CD4-positive, alpha-beta T cell treated with Interleukin-15 for 1 hour (primary cell): ENCODE data around the gene DNMBP.
"Not testable (repeated sequence)": the region's sequence is repeated elsewhere in the genome, so short reads cannot be mapped to it uniquely, and the experiment has no call there.

Experiments
- DNase-seq: peaks from one replicate; pipeline ENCODE4 v3.0.0-alpha.2; 2020

Gene DNMBP

GRCh38 chr10:99853655-99854054, 156.1 kb downstream of the DNMBP start:
- no peak for DNase-seq

GRCh38 chr10:99852481-99853213, 157.1 kb downstream of the DNMBP start:
- no peak for DNase-seq

GRCh38 chr10:99851825-99852224, 157.9 kb downstream of the DNMBP start:
- DNase-seq = no peak

GRCh38 chr10:99850767-99851340, 158.9 kb downstream of the DNMBP start:
- DNase-seq = no peak

- DNase-seq = no peak
These were observed 159.6 kb downstream of the DNMBP start for GRCh38 chr10:99850021-99850766.

- no peak for DNase-seq
These were observed 160.2 kb downstream of the DNMBP start for GRCh38 chr10:99849536-99849935.

- DNase-seq = no peak
These were observed 160.7 kb downstream of the DNMBP start for GRCh38 chr10:99849057-99849456.

GRCh38 chr10:99845837-99846382, 163.8 kb downstream of the DNMBP start:
- peak; percentile 69 for DNase-seq

- no peak for DNase-seq
These were observed 165.3 kb downstream of the DNMBP start for GRCh38 chr10:99844433-99844955.

- no peak for DNase-seq
These were observed 166.4 kb downstream of the DNMBP start for GRCh38 chr10:99843310-99843709.

GRCh38 chr10:99841746-99842145, 168.0 kb downstream of the DNMBP start:
- no peak for DNase-seq

- DNase-seq = not testable (repeated sequence)
These were observed 168.9 kb downstream of the DNMBP start for GRCh38 chr10:99840859-99841258.

GRCh38 chr10:99836711-99837110, 173.0 kb downstream of the DNMBP start:
- no peak for DNase-seq

GRCh38 chr10:99835947-99836346, 173.8 kb downstream of the DNMBP start:
- no peak for DNase-seq

GRCh38 chr10:99834410-99834809, 175.3 kb downstream of the DNMBP start:
- DNase-seq = no peak

- no peak for DNase-seq
These were observed 177.3 kb downstream of the DNMBP start for GRCh38 chr10:99832439-99832838.

- DNase-seq = no peak
These were observed 181.3 kb downstream of the DNMBP start for GRCh38 chr10:99828464-99828863.

GRCh38 chr10:99827936-99828335, 181.8 kb downstream of the DNMBP start:
- DNase-seq = no peak
